Osteoblast (primary cell): ENCODE data around the gene PRRX1. TPM values are rescaled to one million over a fixed set of nuclear protein-coding genes. Genes with fewer than 3 reads are reported as not detected.

Experiments used
- DNase-seq: peaks from one replicate; pipeline ENCODE4 v3.0.0; 2011; ENCODE audit warnings: low spot score, mixed read lengths; ENCODE audit not compliant: insufficient read length; ENCODE audit errors: missing footprints
- H2AFZ ChIP-seq: 2 replicates; pipeline ENCODE4 v1.6.0; 2011; ENCODE audit warnings: mild to moderate bottlenecking, low read length
- H3K27ac ChIP-seq: 2 replicates; pipeline ENCODE4 v1.5.1; 2011; ENCODE audit warnings: mild to moderate bottlenecking, low read depth, low read length, moderate library complexity
- H3K27me3 ChIP-seq: 2 replicates; pipeline ENCODE4 v1.6.0; 2012; ENCODE audit warnings: mild to moderate bottlenecking, control low read depth, inconsistent platforms, low read length, moderate library complexity; ENCODE audit not compliant: insufficient read depth
- H3K36me3 ChIP-seq: 2 replicates; pipeline ENCODE4 v1.5.1; 2011; ENCODE audit warnings: mild to moderate bottlenecking, low read length, control low read depth, moderate library complexity; ENCODE audit not compliant: insufficient read depth
- H3K4me1 ChIP-seq: 2 replicates; pipeline ENCODE4 v1.5.1; 2011; ENCODE audit warnings: mild to moderate bottlenecking, low read length, control low read depth, moderate library complexity; ENCODE audit not compliant: insufficient read depth
- H3K4me2 ChIP-seq: 2 replicates; pipeline ENCODE4 v1.6.0; 2011; ENCODE audit warnings: mild to moderate bottlenecking, low read length; ENCODE audit not compliant: insufficient read depth
- H3K4me3 ChIP-seq: fragments of 200-600 bp; sonication (generic); 3 replicates; pipeline ENCODE4 v1.5.1; 2012; ENCODE audit warnings: mild to moderate bottlenecking, low read length, inconsistent platforms; ENCODE audit not compliant: insufficient read depth
- H3K79me2 ChIP-seq: 2 replicates; pipeline ENCODE4 v1.6.0; 2012; ENCODE audit warnings: mild to moderate bottlenecking, low read length, control low read depth, inconsistent platforms; ENCODE audit not compliant: insufficient read depth
- H3K9me3 ChIP-seq: 2 replicates; pipeline ENCODE4 v1.5.1; 2011; ENCODE audit warnings: low read depth, low read length, control low read depth
- H4K20me1 ChIP-seq: 2 replicates; pipeline ENCODE4 v1.6.0; 2012; ENCODE audit warnings: mild to moderate bottlenecking, low read length, control low read depth; ENCODE audit not compliant: insufficient read depth
- total RNA-seq: library from RNA; depleted of rRNA; stranded (reverse); fragments of >200 nt; gene quantifications from 2 replicates; pipeline ENCODE4 v1.2.3, GENCODE V29; 2012
- TF ChIP-seq, protein P1 (sequence below): IDR thresholded peaks from 2 replicates; pipeline ENCODE4 v1.5.1; 2011; ENCODE audit warnings: mild to moderate bottlenecking, low read depth, low read length, moderate library complexity; ENCODE audit errors: extremely low read depth

The PRRX1 gene
- total RNA-seq, result 307 and 427 TPM in 2 replicates

- H4K20me1 ChIP-seq, result no peaks in the 10 kb centered on the region
- peaks cover 59% of the 10 kb centered on the region for H3K79me2 ChIP-seq
- peak within 1 kb of the TSS; percentile 98 for H3K4me2 ChIP-seq
- peak within 1 kb of the TSS; percentile 88 for H3K27ac ChIP-seq
- TF ChIP-seq, protein P1, sequence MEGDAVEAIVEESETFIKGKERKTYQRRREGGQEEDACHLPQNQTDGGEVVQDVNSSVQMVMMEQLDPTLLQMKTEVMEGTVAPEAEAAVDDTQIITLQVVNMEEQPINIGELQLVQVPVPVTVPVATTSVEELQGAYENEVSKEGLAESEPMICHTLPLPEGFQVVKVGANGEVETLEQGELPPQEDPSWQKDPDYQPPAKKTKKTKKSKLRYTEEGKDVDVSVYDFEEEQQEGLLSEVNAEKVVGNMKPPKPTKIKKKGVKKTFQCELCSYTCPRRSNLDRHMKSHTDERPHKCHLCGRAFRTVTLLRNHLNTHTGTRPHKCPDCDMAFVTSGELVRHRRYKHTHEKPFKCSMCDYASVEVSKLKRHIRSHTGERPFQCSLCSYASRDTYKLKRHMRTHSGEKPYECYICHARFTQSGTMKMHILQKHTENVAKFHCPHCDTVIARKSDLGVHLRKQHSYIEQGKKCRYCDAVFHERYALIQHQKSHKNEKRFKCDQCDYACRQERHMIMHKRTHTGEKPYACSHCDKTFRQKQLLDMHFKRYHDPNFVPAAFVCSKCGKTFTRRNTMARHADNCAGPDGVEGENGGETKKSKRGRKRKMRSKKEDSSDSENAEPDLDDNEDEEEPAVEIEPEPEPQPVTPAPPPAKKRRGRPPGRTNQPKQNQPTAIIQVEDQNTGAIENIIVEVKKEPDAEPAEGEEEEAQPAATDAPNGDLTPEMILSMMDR, result no peak
- peak within 1 kb of the TSS; percentile 100 for H3K4me3 ChIP-seq
- H3K9me3 ChIP-seq, result no peaks in the 10 kb centered on the region
- no peaks in the 10 kb centered on the region for H3K27me3 ChIP-seq
- DNase-seq, result peak; percentile 86
- H3K4me1 ChIP-seq, result peaks cover 26% of the 10 kb centered on the region
- peaks cover 20% of the 10 kb centered on the region for H3K36me3 ChIP-seq
- H2AFZ ChIP-seq, result peak within 1 kb of the TSS; percentile 84
Measured at GRCh38 chr1:170664093-170664827, at the start of gene PRRX1. PRRX1 (plus strand) TSS chr1:170664131; CDS start chr1:170664219, 88 bp downstream.

- no peaks in the 10 kb centered on the region for H3K27me3 ChIP-seq
- no peaks in the 10 kb centered on the region for H3K36me3 ChIP-seq
- H2AFZ ChIP-seq, result no peak overlapping the region
- no peaks in the 10 kb centered on the region for H4K20me1 ChIP-seq
- no peak for DNase-seq
- no peak overlapping the region for H3K27ac ChIP-seq
- H3K4me1 ChIP-seq, result peaks cover 10% of the 10 kb centered on the region
- TF ChIP-seq, protein P1, result no peak
- no peaks in the 10 kb centered on the region for H3K79me2 ChIP-seq
- no peaks in the 10 kb centered on the region for H3K9me3 ChIP-seq
- H3K4me3 ChIP-seq, result no peak overlapping the region
- H3K4me2 ChIP-seq, result no peak overlapping the region
Measured at GRCh38 chr1:170617591-170618330, 46.2 kb upstream of the PRRX1 start.

- Histone ChIP-seq H3K4me2 (no peak overlapping the region), H3K79me2 (no peaks in the 10 kb centered on the region)
Measured at GRCh38 chr1:170618421-170618820, 45.5 kb upstream of the PRRX1 start.

More at GRCh38 chr1:170618421-170618820, 45.5 kb upstream of the PRRX1 start:
- Histone ChIP-seq H3K27ac (no peak overlapping the region), H3K9me3 (no peaks in the 10 kb centered on the region), H3K27me3 (no peaks in the 10 kb centered on the region), H3K36me3 (no peaks in the 10 kb centered on the region), H4K20me1 (no peaks in the 10 kb centered on the region), H2AFZ (no peak overlapping the region), H3K4me1 (peaks cover 10% of the 10 kb centered on the region), H3K4me3 (no peak overlapping the region)
- TF ChIP-seq, protein P1, result no peak
- DNase-seq, result no peak
